Stimulated activated CD4-positive, alpha-beta T cell treated with anti-CD3 and anti-CD28 coated beads, TNF-alpha, amount 100 ng/mL, for 48 hours (primary cell): Measurements from ENCODE around the gene SCAMP5.

ENCODE experiments used
- DNase-seq, 3 donors: peaks; one replicate each; pipeline ENCODE4 v3.0.0-alpha.2; 2020; ENCODE audit warnings: low read depth in 3 of 3

The SCAMP5 gene

DNA sequence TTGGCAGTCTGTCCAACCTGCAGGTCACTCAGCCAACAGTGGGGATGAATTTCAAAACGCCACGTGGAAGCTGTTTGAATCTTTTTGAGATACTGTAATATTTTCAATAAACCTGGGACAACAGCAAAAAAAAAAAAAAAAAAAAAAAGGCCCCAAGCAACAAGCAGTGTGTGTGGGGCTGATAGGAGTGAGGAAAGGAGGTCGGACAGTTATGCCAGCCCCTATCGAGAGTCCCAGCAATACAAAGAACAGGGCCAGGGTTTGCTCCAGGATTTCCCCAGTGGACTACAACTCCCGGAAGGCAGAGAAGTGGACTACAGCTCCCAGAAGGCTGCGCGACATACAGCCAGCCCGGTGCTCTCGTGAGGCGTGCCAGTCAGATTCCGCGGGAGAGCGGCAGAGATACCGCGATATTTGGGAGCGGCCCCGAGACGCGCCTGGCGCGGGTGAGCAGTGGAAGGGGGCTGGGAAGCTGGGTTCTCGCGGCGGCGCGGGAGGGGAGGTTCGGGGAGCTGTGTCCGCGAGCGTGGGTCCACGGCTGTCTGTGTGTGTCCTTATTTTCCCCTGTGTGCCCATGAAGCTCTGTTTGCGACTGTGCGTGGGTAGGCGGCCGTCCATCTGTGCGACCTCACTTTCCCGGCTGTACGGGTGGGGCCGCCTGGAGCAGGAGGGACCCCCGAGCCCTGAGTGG is 28.0 kb downstream of the SCAMP5 start, which contains the start of gene PPCDC:
Gene PPCDC (plus strand): TSS at position 410 of the 691 bp plus-strand sequence. CDS start 4,729 bp downstream, outside the sequence.
- DNase-seq: peak; percentile 91 to 94 (median 94)

DNA sequence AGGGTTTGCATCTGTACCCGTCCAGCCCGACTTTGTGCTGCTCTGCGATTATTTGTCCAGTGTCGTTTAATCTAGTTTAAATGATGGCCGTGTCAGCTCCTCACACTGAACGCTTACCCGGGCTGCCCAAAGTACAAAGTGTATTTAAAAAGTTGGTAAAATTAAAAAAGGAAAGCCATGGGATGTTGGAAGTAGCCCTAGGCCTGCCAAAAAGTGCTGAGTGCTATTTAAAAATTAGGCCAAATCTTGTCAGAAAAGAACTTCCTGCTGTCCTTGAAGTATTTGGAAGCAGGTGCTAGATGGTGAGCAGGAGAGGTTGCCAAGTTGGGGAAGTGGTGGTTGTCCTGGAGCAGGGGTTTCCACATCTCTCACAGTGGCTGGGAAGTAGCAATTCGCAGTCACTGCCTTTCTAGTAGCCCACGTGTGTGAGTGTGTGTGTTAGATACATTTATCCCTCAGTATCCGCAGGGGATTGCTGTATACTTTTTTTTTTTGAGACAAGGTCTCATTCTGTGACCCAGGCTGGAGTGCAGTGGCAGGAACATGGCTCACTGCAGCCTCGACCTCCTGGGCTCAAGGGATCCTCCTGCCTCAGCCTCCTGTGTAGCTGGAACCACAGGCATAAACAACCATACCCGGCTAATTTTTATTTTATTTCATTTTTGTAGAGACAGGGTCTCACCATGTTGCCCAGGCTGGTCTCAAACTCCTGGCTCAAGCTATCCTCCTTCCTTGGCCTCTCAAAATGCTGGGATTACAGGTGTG is 28.7 kb downstream of the SCAMP5 start:
- peak in 1 of 3 donors; percentile 22 for DNase-seq

DNA sequence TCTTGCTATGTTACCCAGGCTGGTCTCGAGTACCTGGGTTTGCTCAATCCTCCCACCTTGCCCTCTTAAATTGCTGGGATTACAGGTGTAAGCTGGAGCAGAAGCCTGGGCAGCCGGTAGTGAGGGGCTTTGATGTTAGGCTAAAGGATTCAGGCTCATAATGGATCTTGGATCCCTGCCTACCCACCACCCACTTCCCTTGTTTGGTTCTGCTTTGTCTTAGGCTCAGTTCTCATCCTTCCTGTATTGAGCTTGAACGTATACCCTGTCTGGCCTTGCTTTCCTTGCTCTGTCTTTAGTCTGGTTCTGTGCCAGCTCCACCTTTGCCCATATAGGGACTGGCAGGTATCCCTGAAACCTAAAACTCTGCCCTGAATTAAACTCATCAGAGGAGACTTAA is 29.7 kb downstream of the SCAMP5 start:
- DNase-seq: no peak

DNA sequence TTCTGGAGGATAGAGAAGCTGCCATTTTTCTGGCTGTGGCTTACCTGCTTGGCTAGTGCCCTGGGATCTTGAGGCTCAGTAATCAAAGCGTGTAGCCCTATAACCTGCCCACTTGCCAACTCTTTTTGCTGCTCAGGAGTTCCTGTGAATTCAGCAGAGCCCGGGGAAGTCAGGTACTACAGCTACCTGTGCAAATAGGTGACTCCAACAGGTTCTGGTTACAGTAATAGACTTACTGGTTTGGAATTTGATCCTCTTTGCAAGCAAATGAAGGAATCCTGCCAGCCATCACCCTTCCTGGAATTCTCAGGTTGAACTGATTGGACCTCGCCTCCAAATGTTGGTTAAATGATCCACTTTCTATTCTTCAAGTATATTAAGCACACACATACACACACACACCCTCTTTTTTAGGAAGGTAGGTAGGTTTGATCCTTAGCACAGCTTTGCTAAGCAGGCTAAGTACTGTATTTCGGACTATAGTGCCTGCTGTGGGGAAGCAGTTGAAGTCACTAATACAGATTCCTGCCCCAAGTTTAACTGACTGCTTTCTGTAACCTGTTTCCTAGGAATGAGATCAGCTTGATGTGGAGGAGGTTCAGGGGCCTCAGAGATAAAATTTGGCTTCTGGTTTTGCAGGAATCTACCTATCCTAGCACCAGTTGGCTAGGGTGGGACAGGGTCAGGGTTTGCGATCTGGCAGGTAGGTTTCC is 30.3 kb downstream of the SCAMP5 start:
- DNase-seq: no peak

DNA sequence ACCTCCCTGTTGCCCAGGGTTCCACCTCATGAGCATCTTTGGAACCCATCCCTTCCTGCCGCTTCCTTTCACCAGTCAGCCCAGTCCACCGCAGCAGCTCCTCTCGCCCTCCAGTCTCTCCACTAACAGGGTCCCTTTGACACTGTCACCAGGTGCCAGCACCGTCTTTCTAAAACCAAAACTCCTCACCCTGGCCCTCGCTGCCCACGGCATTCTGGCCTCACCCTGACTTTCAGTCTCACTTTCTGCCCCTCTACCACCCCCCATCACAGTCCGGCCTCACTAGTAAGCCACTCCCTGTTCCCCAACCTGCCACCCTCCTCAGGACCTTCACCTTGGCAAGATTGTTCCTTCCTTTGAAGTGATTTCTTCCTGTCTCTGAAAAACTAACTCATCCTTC is 32.2 kb downstream of the SCAMP5 start:
- DNase-seq: no peak

DNA sequence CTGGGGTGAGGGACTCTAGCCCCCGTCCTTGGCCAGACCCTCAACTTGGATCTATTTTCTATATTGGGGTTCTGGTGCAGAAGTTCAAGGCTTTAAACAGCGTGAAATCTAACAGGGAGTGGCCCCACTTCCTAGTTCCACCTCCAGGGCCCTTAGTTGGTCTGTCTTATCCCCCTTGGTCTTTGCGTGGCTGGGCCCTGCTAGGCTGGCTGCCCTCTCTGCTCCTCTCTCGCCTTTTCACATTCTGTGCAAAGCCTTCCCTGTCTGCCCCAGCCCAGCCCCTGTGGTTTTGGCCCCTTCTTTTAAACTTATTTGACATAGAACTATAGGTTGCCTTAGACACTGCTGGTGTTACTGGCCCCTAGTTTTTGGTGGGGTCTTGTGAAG is 33.6 kb downstream of the SCAMP5 start:
- no peak for DNase-seq

DNA sequence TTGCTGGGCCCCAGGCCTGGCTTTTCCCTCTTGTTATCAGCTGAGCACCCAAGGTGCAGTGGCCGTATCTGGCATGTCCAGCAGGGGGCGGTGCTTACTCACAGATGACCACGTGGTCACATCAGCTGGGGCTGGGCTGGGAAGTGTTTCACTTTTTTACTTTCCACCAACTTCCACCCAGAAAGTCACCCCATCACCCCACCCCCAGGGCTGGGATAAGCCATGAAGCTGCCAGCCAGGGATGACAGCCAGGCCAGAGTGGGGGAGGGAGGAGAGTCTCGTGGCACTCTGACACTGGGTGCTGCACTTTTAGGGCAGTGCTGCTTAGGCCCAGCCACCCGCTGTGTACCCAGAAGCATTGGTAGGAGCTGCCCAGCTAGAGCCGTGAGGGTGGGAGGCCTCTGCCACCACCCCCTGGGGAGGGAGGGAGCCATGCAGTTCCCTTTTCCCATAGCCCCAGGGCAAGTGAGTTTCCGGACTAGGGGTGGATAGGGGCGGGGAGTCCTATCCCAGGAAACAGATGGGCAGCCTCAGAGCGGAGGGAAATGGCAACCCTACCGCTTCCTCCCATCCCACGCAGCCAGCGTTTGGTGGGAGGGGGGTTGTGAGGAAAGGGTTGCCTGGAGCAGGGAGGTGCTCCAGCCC is 34.1 kb downstream of the SCAMP5 start:
- peak; percentile 73 to 90 (median 88) for DNase-seq

DNA sequence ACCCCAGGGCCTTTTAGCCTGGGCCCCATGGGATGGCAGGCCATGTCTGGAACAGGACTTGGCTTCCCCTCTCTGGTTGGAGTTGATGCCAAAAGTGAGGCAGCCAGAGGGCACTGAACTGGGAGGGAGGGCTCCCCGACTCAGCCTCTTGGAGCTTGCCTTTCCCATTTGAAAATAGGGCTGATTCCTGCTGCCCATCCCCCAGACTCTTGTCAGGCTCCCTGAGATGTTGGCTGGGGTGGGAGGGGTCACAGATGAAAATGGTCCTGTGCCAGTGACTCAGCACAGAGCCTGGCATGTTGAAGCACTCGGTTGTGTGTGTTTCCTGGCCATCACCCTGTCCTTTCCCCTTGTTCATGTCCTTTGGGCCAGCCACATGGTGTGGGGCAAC is 34.7 kb downstream of the SCAMP5 start:
- DNase-seq: no peak

DNA sequence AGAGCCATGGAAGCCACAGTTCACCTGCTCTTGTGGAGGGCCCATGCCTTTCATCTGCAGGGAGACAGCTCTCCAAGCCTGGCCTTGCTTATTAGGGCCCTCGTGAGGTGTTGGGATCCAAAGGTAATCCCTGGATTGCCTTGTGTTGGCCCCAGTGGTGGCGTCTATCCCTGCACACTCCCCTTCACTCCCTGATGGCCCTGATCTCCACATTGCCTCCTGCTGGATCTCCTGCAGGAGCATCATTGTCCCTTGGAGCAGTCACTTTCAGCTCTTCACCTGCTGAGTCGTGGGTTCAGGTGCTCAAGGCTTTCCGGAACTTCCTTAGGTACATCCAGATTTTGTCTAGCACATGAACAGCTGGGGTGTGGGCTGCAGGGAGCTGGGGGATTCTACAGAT is 35.1 kb downstream of the SCAMP5 start:
- no peak for DNase-seq

DNA sequence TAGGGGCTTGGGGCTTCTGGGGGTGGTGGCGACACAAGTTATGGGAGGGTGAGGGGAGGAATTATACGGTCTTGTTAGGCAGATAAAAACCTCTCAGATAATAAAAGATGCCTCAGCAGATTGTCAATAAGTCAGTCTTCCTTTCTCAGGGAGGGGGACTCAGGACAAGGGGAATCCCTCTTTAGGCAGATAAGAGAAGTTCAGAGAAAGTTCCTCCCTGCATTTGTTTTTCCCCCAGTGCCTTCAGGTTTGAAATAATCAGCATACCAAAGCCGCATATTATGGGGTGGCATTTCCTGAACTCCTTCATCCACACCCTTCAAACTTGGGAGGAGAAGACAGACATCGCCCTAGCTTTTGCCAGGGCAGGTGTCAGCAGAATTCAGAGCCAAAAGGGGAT is 36.5 kb downstream of the SCAMP5 start:
- no peak for DNase-seq

DNA sequence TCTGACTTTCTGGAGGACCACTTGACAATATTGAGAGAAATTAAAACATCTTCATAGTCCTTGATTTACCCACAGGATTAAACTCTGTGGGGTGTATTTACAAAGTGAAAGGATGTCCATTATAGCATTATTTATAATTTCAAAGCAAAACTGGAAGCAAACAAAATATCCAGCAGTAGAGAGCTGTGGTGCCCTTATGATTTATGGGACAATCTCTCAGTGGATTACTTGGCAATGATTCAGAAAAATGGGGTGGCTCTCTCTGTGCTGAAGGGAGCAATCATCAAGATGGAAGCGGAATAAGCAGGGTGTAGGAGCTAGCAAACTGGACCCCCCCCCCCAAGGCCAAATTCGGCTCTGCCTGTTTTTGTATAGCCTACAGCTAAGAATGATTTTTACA is 37.0 kb downstream of the SCAMP5 start:
- DNase-seq: no peak

DNA sequence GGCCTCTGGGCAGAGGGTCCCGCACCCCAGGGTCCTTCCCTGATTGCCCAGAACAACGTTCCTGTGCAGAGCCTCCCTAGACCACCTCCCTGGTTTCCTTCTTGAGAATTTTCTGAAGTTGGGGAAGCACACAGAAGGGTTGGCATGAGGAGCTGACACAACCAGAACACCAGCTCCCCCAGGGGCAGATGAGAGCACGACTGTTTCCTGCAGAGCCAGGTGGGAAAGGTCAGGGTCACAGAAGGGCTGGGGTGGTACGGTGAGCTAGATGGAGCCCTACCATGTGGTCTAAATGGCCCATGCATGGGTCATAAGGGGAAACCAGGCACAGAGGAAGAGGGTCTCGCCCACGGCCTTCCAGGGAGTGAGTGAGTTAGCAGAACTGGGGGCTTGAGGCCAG is 38.4 kb downstream of the SCAMP5 start:
- DNase-seq: no peak

DNA sequence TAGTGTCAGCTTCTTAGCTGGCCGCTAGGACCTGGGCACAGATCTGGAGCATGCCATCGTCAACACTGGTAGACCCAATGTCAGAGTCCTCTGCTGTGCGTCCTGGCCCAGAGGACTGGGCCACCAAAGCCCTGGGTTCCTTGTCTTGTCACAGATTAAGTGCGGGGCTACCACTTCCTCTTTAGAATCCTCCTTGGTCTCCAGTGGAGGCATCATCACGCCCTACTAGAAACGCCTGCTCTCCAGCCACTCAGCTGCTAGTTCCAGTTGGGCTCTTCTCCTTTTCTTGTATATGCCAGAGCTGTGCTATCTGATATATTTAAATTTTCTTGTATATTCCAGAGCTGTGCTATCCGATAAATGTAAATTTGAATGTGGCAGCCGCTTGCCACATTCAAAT is 39.3 kb downstream of the SCAMP5 start:
- DNase-seq: no peak

DNA sequence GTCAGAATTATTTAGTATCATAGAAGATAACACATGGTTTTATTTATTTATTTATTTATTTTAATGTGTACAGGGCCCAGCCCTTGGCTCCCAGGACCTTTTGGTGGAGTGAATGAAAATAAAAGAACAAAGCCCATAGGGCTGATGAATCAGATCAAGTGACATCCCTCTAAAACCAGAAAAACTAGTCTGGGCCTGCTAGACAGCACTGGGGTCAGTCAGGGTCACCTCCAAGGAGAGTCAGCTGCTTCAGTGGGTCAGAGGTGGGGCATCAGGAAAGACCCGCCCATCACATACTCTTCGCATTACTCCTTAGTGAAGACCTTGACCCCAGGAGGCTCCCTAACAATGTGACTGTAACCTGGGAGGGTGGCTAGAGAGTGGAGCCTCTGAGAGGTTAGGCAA is 40.9 kb downstream of the SCAMP5 start:
- DNase-seq: no peak

DNA sequence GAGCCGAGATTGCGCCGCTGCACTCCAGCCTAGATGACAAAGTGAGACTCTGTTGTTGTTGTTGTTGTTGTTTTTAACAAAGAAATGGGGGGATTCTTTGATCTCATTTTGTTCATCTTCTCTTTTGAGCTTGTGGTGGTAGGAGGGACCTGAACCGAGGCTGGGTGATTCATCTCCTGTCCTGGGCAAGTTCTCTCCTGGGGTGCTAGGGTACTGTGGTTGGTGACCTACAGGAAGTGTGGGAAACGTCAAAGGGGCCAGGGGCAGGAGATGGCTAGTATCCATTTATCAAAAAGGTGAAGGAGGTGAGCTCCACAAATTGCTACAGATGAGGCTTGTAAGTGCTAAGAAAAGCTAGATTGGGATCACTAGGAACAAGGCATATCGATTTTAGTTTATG is 42.3 kb downstream of the SCAMP5 start:
- no peak for DNase-seq

DNA sequence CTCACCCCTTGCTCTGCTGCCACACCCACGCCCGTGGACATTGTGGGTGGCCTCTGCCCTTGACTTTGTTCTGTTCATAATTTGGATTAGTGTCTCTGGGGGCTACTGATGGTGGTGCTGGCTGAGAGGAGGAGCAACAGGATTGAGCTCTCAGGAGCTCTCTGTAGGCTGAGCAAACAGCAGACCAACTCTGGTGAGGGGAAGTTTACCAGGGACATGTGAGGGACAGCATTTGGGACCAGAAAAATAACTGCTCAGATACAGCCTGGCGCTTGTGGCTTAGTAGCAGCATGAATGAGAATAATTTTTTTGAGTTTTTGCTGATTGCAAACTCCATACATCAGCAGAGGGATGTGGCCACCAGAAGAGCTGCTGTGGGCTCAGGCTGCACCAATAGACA is 42.9 kb downstream of the SCAMP5 start:
- DNase-seq: no peak

DNA sequence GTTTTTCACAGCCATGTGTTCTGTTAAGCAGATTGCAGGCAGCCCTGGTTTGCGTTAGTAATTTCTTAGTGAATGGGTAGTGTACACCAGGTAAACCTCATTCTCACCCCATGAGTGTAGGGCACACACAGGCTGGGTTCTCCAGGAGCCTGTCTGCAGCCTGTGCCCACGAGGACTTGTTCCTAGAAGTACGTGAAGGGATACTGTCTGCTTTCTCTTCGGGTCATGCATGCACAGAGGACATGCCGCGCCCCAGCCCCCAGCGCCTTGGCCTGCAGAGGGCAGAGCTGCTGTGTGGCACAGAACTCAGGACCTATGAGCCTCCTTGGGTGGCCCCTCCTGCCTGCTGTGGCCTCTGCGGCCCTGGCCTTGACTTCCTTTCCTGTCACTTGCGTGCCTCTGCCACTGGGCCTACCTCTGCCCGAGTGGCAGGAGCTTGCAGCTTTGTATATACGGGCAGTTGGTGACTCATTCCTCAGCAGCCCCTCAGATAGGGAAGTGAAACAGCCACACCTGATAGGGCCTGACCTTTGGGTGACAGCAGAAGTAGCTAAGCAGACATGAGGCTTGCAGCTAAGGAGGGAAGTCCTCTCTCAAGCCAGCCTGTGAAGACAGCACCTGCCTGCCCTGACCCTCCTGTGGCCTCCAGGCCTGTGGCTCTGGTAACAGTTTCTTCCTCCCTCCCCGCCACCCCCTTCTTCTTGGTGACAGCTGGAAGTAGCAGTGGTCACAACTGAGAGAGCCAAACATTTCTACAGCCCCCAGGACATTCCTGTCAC is 47.6 kb downstream of the SCAMP5 start:
- peak in 2 of 3 donors; percentile 20 to 26 for DNase-seq

DNA sequence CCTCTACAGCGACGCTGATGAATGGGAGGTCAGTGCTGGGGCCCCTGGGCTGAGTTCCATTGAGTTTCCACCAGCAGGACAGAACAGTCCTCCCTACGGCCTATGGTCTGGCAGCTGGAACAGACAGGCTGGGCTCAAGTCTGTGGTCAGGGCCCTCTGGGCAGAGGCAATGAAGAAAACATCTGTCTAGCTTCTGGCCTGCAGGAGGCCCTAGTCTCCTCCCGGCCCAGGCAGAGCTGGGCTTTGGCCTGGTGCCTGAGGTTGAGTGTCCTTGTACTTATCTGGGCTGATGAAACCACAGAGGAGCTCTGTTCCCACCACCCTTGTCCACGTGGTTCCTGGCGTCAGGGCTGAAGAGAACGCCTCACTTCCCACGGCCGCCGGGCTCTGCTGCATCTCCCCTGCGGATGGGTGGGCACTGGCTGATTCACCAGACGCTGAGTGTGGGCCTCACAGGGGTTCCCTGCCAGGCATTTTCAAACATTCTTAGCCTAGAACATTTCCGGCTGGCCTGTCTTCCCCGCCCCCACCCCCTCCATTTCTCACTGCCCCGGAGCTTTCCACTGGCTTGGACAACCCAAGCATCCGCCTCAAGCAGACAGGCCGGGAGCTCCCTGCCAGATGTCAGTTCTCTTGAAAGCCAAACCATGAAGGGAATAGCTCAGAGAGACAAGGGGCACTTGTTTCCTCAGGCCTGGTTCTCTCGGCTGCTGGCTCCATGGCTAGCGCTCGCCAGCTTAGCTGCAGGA is 48.3 kb downstream of the SCAMP5 start:
- DNase-seq: no peak

DNA sequence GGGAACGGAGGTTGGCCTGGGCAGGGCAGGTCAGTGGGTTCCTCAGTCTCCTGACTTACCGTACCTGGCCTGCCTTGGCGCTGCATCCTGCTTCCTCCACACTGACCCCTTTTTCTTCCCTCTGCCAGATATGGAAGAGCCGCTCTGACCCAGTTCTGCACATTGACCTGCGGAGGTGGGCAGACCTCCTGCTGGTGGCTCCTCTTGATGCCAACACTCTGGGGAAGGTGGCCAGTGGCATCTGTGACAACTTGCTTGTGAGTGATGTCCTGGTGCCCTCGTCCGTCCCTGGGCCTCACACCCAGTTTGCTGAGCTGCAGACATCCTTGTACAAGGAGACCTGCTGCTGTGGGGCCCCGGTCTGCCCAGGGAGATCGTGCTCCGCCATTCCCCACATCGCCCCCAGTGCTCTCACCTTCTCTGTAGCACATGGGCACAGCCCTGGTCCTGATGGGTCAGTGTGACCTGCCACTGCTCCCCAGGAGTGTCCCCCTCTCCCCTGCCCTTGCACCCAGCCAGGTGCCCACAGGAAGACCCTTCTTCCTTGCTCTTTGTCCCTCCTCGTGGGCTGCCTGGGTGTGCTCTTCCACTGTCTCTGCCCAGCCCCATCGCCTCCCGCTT is 49.0 kb downstream of the SCAMP5 start:
- DNase-seq: no peak

DNA sequence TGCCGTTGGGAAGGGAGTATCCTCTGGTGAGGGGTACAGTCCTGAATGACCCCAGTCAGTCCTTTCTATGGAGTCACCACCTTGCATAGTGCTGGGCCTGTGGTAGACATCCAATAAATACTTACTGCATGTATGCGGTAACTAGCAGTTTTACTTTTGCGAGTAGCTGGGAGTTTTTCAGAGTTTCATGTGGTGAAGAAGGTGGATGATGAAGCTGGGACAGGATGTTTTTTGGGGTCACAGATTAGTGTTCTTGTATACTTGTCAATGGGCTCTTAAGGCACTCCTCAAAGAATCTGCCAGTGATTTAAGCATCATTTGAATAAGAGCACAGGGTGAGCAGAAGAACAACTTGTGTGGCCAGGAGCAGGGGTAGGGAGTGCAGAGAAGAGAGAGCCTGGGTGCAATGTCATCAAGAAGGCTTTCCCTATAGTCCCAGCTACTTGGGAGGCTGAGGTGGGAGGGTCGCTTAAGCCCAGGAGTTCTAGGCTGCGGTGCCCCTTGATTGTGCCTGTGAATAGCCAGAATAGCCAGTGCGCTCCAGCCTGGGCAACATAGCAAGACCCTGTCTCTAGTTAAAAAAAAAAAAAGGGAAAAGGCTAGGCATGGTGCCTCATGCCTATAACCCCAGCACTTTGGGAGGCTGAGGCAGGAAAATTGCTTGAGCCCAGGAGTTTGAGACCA is 50.1 kb downstream of the SCAMP5 start:
- no peak for DNase-seq
